Fibroblast of lung (primary cell): ENCODE measurements around the gene AHCYL1. TPM values are rescaled to one million over a fixed set of nuclear protein-coding genes. Genes with fewer than 3 reads are reported as not detected.

ENCODE experiments used
- DNase-seq, 2 donors: peaks; one replicate each; pipeline versions ENCODE4 v3.0.0 to v3.0.0-alpha.2; 2010; ENCODE audit warnings: low read depth in 2 of 2
- H2AFZ ChIP-seq: 2 replicates; pipeline ENCODE4 v1.5.1; 2012; ENCODE audit warnings: low read length, control low read depth, inconsistent platforms
- H3K27ac ChIP-seq: 2 replicates; pipeline ENCODE4 v1.5.1; 2011; ENCODE audit warnings: low read length, control low read depth; ENCODE audit not compliant: insufficient read depth
- H3K27me3 ChIP-seq: 2 replicates; pipeline ENCODE4 v1.5.1; 2011; ENCODE audit warnings: mild to moderate bottlenecking, low read length; ENCODE audit not compliant: control insufficient read depth, insufficient read depth
- H3K36me3 ChIP-seq: 2 replicates; pipeline ENCODE4 v1.5.1; 2011; ENCODE audit warnings: low read length; ENCODE audit not compliant: control insufficient read depth, insufficient read depth
- H3K4me1 ChIP-seq: 2 replicates; pipeline ENCODE4 v1.5.1; 2011; ENCODE audit warnings: low read length; ENCODE audit not compliant: control insufficient read depth, insufficient read depth; ENCODE audit errors: extremely low read depth
- H3K4me2 ChIP-seq: 2 replicates; pipeline ENCODE4 v1.5.1; 2011; ENCODE audit warnings: low read length, control low read depth; ENCODE audit not compliant: insufficient read depth; ENCODE audit errors: extremely low read depth
- H3K4me3 ChIP-seq, 4 experiments: fragments of 200-600 bp in 1 of 4; sonication (generic) in 1 of 4; replicated peaks in 1 of 4; 2 replicates each; pipeline ENCODE4 v1.5.1; 2011 to 2016; ENCODE audit warnings: low read length in 4 of 4, low read depth in 3 of 4, mild to moderate bottlenecking in 3 of 4, control low read depth in 2 of 4, inconsistent platforms in 1 of 4, mixed read lengths in 1 of 4; ENCODE audit not compliant: insufficient read depth in 1 of 4; ENCODE audit errors: control extremely low read depth in 1 of 4
- H3K79me2 ChIP-seq: 2 replicates; pipeline ENCODE4 v1.5.1; 2012; ENCODE audit warnings: mild to moderate bottlenecking, low read length, inconsistent platforms; ENCODE audit not compliant: control insufficient read depth, insufficient read depth
- H3K9ac ChIP-seq: 2 replicates; pipeline ENCODE4 v1.5.1; 2011; ENCODE audit warnings: mild to moderate bottlenecking, low read length, control low read depth; ENCODE audit not compliant: insufficient read depth
- H3K9me3 ChIP-seq: 2 replicates; pipeline ENCODE4 v1.5.1; 2012; ENCODE audit warnings: low read depth, low read length; ENCODE audit not compliant: control insufficient read depth, insufficient read depth
- H4K20me1 ChIP-seq: 2 replicates; pipeline ENCODE4 v1.5.1; 2011; ENCODE audit warnings: low read length; ENCODE audit not compliant: control insufficient read depth, insufficient read depth; ENCODE audit errors: extremely low read depth
- EZH2 ChIP-seq: IDR thresholded peaks from 2 replicates; pipeline ENCODE4 v1.5.1; 2012; ENCODE audit warnings: low read length, control low read depth, mild to moderate bottlenecking; ENCODE audit errors: missing control alignments
- polyA plus RNA-seq, 2 donors: library from polyadenylated mRNA; depleted of rRNA in 1 of 2; stranded (reverse) in 1 of 2; unstranded in 1 of 2; fragments of >200 nt; gene quantifications; 2 replicates each; pipeline ENCODE4 v1.2.1, GENCODE V29; 2011 to 2012; ENCODE audit warnings: missing spikeins in 1 of 2
- total RNA-seq: library from RNA; depleted of rRNA; stranded (reverse); fragments of >200 nt; gene quantifications from 2 replicates; pipeline ENCODE4 v1.2.1, GENCODE V29; 2014
- TF ChIP-seq, protein P1 (sequence below), 2 donors: IDR thresholded peaks in 1 of 2; conservative IDR thresholded peaks in 1 of 2; 1 replicate in 1 of 2; 2 replicates in 1 of 2; pipeline ENCODE4 v1.5.1; 2011 to 2012; ENCODE audit warnings: low read length in 2 of 2, control low read depth in 1 of 2, inconsistent platforms in 1 of 2, low read depth in 1 of 2, mild to moderate bottlenecking in 1 of 2

Gene AHCYL1
- total and polyA plus RNA-seq, 2 donors (not counting 1 experiment from before 2014, with no cell fraction given): 70.5 to 83.3 TPM

DNA sequence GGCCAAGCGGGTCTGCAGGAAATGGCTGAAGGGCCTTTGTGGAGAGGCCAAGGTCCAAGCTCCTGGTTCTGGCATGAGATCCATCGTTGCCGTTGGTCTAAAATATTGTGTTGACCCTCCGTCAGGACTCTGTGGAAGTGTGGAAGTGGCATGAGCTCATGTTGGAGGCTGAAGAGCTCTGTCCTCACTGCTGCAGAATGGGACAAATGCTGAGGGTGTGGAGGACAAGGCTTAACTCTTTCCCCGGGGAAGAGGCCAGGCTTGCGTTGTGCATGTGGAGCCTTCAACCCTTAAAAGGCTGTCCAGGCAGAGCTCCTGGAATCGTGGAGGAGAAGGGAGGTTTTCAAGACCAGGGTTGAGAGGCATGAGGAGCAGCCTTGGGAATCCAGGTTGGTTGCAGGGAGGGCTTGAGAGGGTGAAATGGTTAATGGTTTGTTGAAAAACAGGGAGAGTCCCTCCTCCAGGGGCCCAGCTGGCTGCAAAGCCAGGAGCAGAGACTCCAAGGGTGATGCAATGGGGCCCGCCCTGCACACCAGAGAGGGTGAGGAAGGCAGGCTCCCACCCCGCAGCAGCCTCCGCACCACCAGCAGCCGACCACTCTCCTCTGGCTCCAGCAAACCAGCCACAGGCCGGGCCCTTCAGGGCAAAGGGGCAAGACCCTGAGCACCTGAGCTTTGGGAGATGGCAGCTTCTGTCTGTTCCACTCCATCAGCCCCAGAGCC, 6.7 kb upstream of the AHCYL1 start:
- H3K27me3 ChIP-seq: no peaks in the 10 kb centered on the region
- no peaks in the 10 kb centered on the region for H3K9me3 ChIP-seq
- H3K4me1 ChIP-seq: peaks cover 23% of the 10 kb centered on the region
- H3K27ac ChIP-seq: no peak overlapping the region
- no peak overlapping the region for H3K4me3 ChIP-seq
- DNase-seq: no peak
- no peak overlapping the region for H2AFZ ChIP-seq
- H3K4me2 ChIP-seq: no peak overlapping the region
- TF ChIP-seq, protein P1, sequence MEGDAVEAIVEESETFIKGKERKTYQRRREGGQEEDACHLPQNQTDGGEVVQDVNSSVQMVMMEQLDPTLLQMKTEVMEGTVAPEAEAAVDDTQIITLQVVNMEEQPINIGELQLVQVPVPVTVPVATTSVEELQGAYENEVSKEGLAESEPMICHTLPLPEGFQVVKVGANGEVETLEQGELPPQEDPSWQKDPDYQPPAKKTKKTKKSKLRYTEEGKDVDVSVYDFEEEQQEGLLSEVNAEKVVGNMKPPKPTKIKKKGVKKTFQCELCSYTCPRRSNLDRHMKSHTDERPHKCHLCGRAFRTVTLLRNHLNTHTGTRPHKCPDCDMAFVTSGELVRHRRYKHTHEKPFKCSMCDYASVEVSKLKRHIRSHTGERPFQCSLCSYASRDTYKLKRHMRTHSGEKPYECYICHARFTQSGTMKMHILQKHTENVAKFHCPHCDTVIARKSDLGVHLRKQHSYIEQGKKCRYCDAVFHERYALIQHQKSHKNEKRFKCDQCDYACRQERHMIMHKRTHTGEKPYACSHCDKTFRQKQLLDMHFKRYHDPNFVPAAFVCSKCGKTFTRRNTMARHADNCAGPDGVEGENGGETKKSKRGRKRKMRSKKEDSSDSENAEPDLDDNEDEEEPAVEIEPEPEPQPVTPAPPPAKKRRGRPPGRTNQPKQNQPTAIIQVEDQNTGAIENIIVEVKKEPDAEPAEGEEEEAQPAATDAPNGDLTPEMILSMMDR (conservative IDR thresholded peaks at IDR 0.05 in 1 of 2, IDR thresholded peaks at IDR 0.05 in 1 of 2; ENCODE audit: low read depth in 1 of 2, low read length in 2 of 2): no peak
- no peak for TF ChIP-seq EZH2
- H3K36me3 ChIP-seq: no peaks in the 10 kb centered on the region
- H3K79me2 ChIP-seq: no peaks in the 10 kb centered on the region
- no peak overlapping the region for H3K9ac ChIP-seq
- no peaks in the 10 kb centered on the region for H4K20me1 ChIP-seq

DNA sequence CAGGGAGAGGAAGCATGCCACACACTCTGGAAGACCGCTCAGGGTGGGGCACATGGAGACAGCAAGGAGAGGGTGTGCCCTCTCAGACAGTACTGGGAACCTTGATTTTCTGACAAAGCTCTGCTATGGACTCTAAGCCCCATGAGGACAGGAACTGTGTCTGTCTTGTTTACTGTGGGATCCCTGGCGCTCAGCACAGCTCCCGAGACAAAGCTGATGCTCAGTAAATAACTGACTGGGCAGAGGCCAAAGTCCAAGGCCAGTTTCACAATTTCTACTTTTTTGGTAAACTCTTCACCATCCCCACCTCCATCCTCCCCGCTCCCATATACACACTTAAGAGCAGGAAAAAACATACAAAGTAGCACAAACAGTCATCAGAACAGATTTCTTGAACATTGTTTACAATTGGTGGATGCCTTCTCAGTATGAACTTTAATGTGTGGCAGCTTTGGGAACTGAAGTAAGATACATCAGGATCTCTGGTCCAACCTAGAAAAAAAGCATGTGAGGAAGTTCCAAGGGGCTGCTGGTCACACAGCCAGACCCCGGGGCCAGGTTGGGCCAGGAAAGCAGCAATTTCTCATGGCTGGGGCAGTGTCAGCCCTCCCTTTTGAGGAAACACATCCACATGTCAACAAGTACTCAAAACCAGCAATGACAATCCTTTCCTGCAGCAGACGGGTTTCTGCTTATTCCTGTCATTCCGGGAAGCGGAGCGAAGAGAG, 5.6 kb upstream of the AHCYL1 start:
- DNase-seq: peak in 1 of 2 donors; percentile 50
- H3K79me2 ChIP-seq: no peaks in the 10 kb centered on the region
- no peak overlapping the region for H3K4me3 ChIP-seq
- H3K4me1 ChIP-seq: peaks cover 24% of the 10 kb centered on the region
- H3K9me3 ChIP-seq: no peaks in the 10 kb centered on the region
- TF ChIP-seq, protein P1 (conservative IDR thresholded peaks at IDR 0.05 in 1 of 2, IDR thresholded peaks at IDR 0.05 in 1 of 2; ENCODE audit: low read depth in 1 of 2, low read length in 2 of 2): no peak
- TF ChIP-seq EZH2: no peak
- H3K36me3 ChIP-seq: no peaks in the 10 kb centered on the region
- H3K27ac ChIP-seq: peak overlapping the region; percentile 11
- H3K9ac ChIP-seq: no peak overlapping the region
- H3K4me2 ChIP-seq: peak overlapping the region; percentile 39
- no peak overlapping the region for H2AFZ ChIP-seq
- H4K20me1 ChIP-seq: no peaks in the 10 kb centered on the region
- no peaks in the 10 kb centered on the region for H3K27me3 ChIP-seq

DNA sequence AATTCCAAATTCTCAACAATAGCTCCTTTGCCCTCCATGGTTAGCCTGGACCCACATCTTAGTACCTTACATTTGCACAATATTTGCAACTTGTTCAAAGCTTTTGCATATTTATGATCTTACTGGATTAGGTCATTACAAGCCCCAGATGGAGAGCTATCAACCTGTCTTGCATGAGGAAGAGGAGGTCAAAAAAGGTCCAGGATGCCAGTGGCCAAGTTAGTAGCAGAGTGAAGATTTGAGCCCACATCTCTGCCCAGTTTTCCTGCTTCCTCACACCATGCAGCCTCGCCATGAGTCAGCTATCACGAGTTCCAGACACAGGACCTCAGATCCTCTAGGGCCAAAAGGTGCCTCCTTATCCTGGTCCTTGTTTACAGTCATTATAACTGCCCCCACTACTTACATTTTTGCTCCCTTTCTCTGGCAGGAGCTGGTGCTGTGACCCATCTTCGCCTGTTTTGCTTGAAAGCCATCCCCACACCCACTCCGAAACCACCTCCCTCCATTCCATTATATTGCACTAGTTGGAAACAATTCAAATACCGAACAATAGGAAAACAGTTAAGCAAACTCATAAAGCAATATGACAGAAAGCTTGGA, 5.0 kb upstream of the AHCYL1 start:
- Histone ChIP-seq H3K4me3 (no peak overlapping the region), H3K4me1 (peaks cover 29% of the 10 kb centered on the region), H3K27ac (peak overlapping the region; percentile 11), H3K79me2 (no peaks in the 10 kb centered on the region), H4K20me1 (no peaks in the 10 kb centered on the region), H3K27me3 (no peaks in the 10 kb centered on the region), H3K9ac (no peak overlapping the region), H3K9me3 (no peaks in the 10 kb centered on the region), H3K4me2 (peak overlapping the region; percentile 39), H2AFZ (no peak overlapping the region), H3K36me3 (no peaks in the 10 kb centered on the region)
- peak; percentile 59 to 68 for DNase-seq
- no peak for TF ChIP-seq EZH2
- TF ChIP-seq, protein P1 (conservative IDR thresholded peaks at IDR 0.05 in 1 of 2, IDR thresholded peaks at IDR 0.05 in 1 of 2; ENCODE audit: low read depth in 1 of 2, low read length in 2 of 2): no peak
